ENCODE results near the gene CDK17. TPM values are rescaled to one million over a fixed set of nuclear protein-coding genes. Genes with fewer than 3 reads are reported as not detected.

CDK17 gene
- total RNA-seq, 1 donor from 2014 or later = 34.7 TPM

DNA sequence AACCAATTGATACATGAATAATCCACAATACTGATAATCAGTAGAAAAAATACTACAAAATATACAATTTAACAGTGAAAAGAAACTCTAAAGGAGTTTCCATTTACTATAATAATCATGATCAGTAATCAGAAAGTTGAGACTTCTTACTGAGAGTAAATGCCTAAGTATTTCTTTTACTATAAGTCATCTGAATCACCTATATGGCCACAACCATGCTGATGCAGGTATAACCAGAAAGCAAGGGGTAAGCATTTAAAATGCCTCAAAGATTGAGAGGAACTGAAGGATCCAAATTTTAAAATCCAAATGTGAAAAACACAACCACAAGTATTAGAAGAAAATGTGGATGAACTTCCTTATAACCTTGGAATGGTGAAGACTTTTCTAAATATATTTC is 23.4 kb downstream of the CDK17 start:
- Mint-ChIP-seq H3K27me3 (ENCODE audit: low read depth) (no peaks in the 10 kb centered on the region), H3K27ac (peak overlapping the region; percentile 33), H3K4me1 (ENCODE audit: low read depth) (peaks cover 67% of the 10 kb centered on the region), H3K4me3 (ENCODE audit: low read depth) (no peak overlapping the region), H3K9me3 (peaks cover 19% of the 10 kb centered on the region), H3K36me3 (ENCODE audit: low read depth) (peaks cover 36% of the 10 kb centered on the region)
- no peak for DNase-seq (ENCODE audit: low spot score)
- intact Hi-C loops (cut with micrococcal nuclease) = loop anchor here (5.0 kb wide), 1 partner anchor 35 kb away; no protein-coding TSS in a partner anchor

DNA sequence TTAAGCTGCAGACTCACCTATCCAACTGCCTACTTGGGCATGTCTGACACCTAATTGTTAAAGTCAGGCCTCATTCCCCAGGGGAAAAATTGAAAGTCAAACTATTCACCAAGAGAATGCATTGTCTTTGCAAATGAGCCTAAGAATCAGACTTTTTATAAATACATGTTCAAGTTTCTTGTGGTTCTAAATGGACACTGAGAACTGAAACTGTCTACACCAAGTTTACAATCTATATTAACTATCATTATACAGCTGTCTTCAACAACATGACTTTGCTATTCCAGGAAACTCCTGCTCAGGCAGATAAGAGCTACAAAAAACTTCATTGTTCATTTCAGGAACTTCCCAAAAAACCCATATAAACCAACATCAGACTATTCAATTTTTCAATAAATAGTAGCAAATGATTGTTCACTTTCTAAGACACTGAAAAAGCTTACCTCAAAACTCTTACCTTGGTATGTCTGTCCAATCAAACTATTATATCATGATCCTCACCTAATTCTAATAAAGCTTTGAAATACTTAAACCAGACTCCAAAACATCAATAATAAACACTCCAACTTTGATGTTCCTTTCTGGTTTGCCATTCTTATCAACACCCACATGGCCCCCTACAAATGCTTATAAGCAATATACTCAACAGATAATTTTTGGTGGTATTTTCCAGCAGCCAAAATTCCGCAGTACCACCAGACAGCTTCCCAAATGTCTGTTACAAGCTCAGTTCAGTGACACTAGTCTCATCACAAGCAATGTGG is 24.2 kb downstream of the CDK17 start:
- intact Hi-C loops (cut with micrococcal nuclease) = loop anchor here (5.0 kb wide), 1 partner anchor 34 kb away; no protein-coding TSS in a partner anchor
- Mint-ChIP-seq H3K36me3 (ENCODE audit: low read depth) (peaks cover 38% of the 10 kb centered on the region), H3K9me3 (peaks cover 14% of the 10 kb centered on the region), H3K4me3 (ENCODE audit: low read depth) (no peak overlapping the region), H3K27me3 (ENCODE audit: low read depth) (no peaks in the 10 kb centered on the region), H3K4me1 (ENCODE audit: low read depth) (peaks cover 68% of the 10 kb centered on the region), H3K27ac (peak overlapping the region; percentile 49)
- no peak for DNase-seq (ENCODE audit: low spot score)

DNA sequence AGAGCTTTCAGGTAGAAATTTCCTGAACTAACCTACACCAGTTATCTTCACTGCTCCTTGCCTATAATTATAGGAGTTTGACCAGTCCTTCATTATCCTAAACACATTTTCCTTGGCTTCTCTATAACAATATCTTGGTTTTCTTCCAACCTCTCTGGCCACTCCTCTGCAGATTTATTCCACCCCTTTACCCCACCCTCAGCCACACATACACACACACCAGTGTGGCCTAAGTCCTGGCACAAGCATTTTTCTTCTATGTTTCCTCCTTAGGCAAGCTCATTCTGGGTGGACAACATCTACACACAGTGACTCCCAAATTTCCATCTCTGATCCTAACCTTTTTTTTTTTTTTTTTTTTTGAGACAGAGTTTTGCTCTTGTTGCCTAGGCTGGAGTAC is 25.1 kb downstream of the CDK17 start:
- Mint-ChIP-seq H3K4me1 (ENCODE audit: low read depth) (peaks cover 67% of the 10 kb centered on the region), H3K36me3 (ENCODE audit: low read depth) (peaks cover 34% of the 10 kb centered on the region), H3K4me3 (ENCODE audit: low read depth) (no peak overlapping the region), H3K9me3 (peaks cover 9% of the 10 kb centered on the region), H3K27me3 (ENCODE audit: low read depth) (no peaks in the 10 kb centered on the region), H3K27ac (no peak overlapping the region)
- DNase-seq (ENCODE audit: low spot score) = no peak
- intact Hi-C loops (cut with micrococcal nuclease) = loop anchor here (5.0 kb wide), 1 partner anchor 33 kb away; no protein-coding TSS in a partner anchor

DNA sequence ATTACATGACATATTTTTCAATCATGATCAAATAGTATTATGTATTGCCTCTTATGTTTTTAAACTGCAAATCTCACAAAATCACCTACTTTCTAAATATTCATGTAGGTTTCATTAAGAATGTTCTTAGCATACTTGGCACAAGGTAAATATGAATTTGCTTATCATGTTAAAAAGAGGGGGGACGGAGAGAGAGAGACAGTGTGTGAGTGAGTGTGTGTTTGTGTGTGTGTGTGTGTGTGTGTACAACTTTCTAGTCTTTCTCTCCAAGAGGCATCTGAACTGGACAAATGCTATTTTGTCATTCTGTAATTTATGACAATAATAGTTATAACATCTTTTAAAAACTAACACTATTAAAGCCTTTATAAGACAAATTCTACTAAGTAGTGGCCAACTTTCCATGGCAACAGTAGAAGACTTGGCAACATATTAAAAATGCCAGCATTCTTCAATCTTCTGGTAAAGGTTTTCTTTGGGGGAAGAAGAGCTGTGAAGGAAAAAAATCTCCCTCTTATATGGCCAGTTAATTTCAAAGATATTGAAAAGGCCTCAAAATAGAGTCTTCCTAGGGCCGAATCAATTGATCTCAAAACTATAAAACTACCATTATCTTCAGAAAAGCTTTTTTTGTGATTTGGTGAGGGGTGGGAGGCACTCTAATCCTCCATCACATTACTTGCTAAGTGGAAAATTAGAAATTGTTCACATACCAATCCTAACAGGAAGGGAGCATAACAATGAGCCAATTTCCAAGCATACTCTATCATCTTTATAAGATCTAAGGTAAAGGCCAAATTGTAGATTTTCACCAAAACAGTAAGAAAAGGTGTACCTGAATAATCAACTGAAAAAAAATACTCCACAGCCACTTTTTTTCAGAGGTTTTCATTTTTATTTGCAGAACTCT is 28.2 kb downstream of the CDK17 start:
- Mint-ChIP-seq H3K27ac (peak overlapping the region; percentile 6), H3K27me3 (ENCODE audit: low read depth) (no peaks in the 10 kb centered on the region), H3K4me1 (ENCODE audit: low read depth) (peaks cover 64% of the 10 kb centered on the region), H3K36me3 (ENCODE audit: low read depth) (peaks cover 37% of the 10 kb centered on the region), H3K4me3 (ENCODE audit: low read depth) (no peak overlapping the region), H3K9me3 (no peaks in the 10 kb centered on the region)
- DNase-seq (ENCODE audit: low spot score) = no peak
- intact Hi-C loops (cut with micrococcal nuclease) = no loop called here

DNA sequence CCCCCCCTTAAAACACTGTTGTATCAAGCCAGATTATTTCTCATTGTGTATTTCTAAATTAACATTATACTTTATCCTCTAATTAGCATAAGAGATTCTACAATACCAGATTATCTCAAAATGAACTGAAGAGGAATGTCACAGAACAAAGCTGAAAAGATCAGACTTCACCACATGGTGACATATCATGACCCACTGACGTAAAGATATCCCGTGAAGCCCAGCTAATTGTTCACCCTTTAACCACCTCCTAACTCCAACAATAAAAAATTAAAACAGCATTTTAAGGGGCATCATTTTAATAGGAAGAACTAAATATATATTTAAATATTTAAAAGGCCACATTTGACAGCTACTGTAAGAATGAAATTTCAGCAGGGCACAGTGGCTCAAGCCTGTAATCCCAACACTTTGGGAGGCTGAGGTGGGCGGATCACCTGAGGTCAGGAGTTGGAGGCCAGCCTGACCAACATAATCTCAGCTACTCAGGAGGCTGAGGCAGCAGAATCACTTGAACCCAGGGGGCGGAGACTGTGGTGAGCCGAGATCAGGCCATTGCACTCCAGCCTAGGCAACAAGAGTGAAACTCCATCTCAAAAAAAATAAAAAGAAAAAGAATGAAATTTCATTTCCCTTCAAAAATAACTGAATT is 29.0 kb downstream of the CDK17 start:
- H3K4me1 Mint-ChIP-seq (ENCODE audit: low read depth) = peaks cover 59% of the 10 kb centered on the region
- no peaks in the 10 kb centered on the region for H3K27me3 Mint-ChIP-seq (ENCODE audit: low read depth)
- H3K9me3 Mint-ChIP-seq = no peaks in the 10 kb centered on the region
- no peak for DNase-seq (ENCODE audit: low spot score)
- no peak overlapping the region for H3K27ac Mint-ChIP-seq
- intact Hi-C loops (cut with micrococcal nuclease) = no loop called here
- H3K36me3 Mint-ChIP-seq (ENCODE audit: low read depth) = peaks cover 37% of the 10 kb centered on the region
- no peak overlapping the region for H3K4me3 Mint-ChIP-seq (ENCODE audit: low read depth)

DNA sequence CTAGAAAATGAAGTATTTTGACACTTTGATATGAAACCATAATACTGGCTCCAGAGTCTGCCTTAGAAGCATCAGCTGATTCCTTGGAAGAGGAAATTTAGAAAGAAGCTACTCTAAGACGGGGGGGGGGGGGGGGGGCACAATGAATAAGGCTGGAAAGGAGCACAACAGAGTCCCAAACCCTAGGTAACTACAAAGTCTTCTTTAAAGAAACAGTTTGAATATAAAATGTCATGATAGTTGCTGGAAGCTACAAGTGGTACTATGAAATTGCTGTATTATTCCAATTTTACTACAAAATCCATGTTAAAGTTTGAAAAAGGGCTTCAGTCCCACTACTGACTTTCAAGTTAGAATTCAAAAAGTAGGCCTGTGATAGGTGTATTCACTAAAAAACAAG is 31.6 kb downstream of the CDK17 start:
- Mint-ChIP-seq H3K4me1 (ENCODE audit: low read depth) (peaks cover 56% of the 10 kb centered on the region), H3K9me3 (no peaks in the 10 kb centered on the region), H3K4me3 (ENCODE audit: low read depth) (no peak overlapping the region)

DNA sequence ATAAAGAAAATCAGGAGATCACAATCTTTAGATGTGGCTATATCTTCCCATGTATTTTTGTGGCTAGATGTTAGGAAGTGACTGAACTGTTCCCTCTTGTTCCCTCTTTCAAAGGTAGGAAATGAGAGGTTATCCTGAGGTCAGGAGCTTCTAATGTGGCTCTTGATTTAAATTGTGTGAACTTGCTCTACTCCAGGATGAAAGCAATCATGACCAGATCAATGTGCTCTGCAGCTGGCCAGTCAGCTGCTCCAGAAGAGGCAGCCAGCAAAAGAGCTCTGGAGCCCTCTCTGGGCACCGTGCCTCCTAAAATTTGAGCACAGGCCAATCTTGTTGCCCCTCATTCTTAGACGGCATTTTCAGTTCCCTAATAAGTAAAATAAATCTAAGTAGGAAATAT is 32.0 kb downstream of the CDK17 start:
- H3K27ac Mint-ChIP-seq = no peak overlapping the region
- peaks cover 35% of the 10 kb centered on the region for H3K36me3 Mint-ChIP-seq (ENCODE audit: low read depth)
- H3K9me3 Mint-ChIP-seq = no peaks in the 10 kb centered on the region
- intact Hi-C loops (cut with micrococcal nuclease) = no loop called here
- no peaks in the 10 kb centered on the region for H3K27me3 Mint-ChIP-seq (ENCODE audit: low read depth)
- DNase-seq (ENCODE audit: low spot score) = no peak
- H3K4me3 Mint-ChIP-seq (ENCODE audit: low read depth) = no peak overlapping the region
- H3K4me1 Mint-ChIP-seq (ENCODE audit: low read depth) = peaks cover 53% of the 10 kb centered on the region

More for the DNA sequence above, 31.6 kb downstream of the CDK17 start:
- DNase-seq (ENCODE audit: low spot score) = no peak
- H3K36me3 Mint-ChIP-seq (ENCODE audit: low read depth) = peaks cover 37% of the 10 kb centered on the region
- H3K27ac Mint-ChIP-seq = no peak overlapping the region
- intact Hi-C loops (cut with micrococcal nuclease) = no loop called here
- H3K27me3 Mint-ChIP-seq (ENCODE audit: low read depth) = no peaks in the 10 kb centered on the region

DNA sequence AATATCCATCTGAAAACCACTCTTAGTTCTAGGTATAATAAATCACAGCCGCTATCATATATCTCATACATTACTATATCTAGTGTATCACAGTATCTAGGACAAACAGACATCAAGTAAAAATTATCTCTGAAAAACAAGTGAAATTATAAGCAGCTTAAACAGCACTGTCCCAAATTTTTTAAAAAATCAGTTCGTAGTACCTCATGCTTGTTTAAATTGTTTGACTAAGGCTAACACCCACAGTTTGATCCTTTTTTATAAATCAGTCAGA is 33.9 kb downstream of the CDK17 start:
- H3K4me3 Mint-ChIP-seq (ENCODE audit: low read depth) = no peak overlapping the region

DNA sequence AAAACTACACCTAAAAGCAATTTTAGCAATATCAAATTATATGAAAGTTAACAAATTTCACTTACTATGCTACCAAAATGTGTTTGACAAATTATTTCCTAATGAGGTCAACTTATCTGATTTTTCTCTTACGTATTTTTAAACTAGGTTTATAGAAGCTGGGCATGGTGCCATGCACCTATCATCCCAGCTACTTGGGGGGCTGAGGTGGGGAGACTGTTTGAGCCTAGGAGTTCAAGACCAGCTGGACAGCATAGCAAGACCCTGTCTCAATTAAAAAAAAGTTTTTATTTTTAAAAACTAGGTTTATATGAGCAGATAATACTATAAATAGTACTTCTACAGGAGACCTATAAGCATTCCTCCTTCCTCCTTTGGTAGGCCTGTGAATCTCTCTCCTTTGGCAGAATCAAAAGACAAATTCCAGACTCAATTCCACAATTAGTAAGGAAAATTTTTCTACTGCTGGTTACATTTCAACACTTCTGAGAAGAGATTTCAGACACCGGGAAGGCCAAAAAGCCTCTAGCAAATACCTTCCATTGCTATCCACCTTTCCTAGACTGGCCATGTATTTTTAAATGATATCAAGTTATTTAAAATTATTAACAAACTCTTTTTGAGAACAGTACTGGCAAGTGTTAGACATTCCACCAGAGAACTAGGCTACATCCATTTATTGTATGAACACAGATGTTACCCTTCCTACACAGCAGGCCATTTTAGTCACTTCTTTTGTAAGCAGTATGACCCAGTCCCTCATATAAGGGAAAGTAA is 34.4 kb downstream of the CDK17 start:
- DNase-seq (ENCODE audit: low spot score) = no peak
- Mint-ChIP-seq H3K9me3 (no peaks in the 10 kb centered on the region), H3K36me3 (ENCODE audit: low read depth) (peaks cover 22% of the 10 kb centered on the region), H3K27me3 (ENCODE audit: low read depth) (no peaks in the 10 kb centered on the region), H3K27ac (no peak overlapping the region), H3K4me1 (ENCODE audit: low read depth) (peaks cover 45% of the 10 kb centered on the region), H3K4me3 (ENCODE audit: low read depth) (no peak overlapping the region)
- intact Hi-C loops (cut with micrococcal nuclease) = no loop called here

More for the DNA sequence above, 33.9 kb downstream of the CDK17 start:
- Mint-ChIP-seq H3K36me3 (ENCODE audit: low read depth) (peaks cover 24% of the 10 kb centered on the region), H3K4me1 (ENCODE audit: low read depth) (peaks cover 45% of the 10 kb centered on the region), H3K27ac (no peak overlapping the region), H3K27me3 (ENCODE audit: low read depth) (no peaks in the 10 kb centered on the region), H3K9me3 (no peaks in the 10 kb centered on the region)
- intact Hi-C loops (cut with micrococcal nuclease) = no loop called here
- no peak for DNase-seq (ENCODE audit: low spot score)

DNA sequence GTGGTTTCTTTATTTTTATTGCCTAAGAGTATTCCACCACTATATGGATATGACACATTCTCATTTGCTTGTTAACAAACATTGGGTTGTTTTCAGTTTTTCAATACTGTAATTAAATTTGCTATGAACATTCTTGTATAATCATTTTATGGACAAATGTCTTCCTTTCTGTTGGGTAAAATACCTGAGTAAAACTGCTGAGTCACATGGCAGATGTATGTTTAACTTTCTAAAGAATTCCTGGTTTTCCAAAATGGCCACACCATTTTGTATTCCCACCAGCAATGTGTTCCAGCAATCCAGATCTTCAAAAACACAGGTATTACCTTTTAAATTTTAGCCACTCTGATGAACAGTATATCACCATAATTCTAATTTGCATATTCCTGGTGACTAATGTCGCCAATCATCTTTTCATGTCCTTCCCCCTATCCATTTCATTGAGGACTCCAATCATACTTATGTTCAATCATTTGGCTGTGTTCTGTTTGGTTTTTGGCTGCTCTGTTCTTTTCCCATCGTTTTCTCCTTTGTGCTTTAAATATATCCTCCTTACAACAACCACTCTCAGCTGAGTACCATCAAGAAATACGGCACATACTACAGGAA is 36.0 kb downstream of the CDK17 start:
- no peak for DNase-seq (ENCODE audit: low spot score)
- Mint-ChIP-seq H3K27ac (no peak overlapping the region), H3K36me3 (ENCODE audit: low read depth) (peaks cover 21% of the 10 kb centered on the region), H3K4me3 (ENCODE audit: low read depth) (no peak overlapping the region), H3K9me3 (no peaks in the 10 kb centered on the region), H3K27me3 (ENCODE audit: low read depth) (no peaks in the 10 kb centered on the region), H3K4me1 (ENCODE audit: low read depth) (peaks cover 47% of the 10 kb centered on the region)
- intact Hi-C loops (cut with micrococcal nuclease) = no loop called here

DNA sequence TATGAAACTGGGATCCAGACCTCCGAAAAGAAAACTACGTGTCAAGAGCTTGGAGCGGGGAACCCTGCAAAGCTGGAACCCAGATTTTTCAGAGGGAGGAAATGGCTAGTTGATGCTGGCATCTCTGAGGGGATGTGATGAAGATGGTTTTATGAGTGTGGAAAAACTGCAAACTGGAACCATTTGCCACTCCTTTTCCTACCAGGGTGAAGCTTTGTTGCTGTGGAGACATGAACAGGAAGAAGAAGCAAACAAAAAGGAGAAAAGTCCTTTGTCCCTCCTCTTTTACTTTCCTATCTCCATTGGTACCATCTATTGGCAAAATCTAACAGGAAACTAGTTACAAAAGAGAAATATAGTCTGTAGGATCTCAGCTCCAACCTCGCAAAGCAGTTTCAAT is 39.2 kb downstream of the CDK17 start:
- Mint-ChIP-seq H3K9me3 (no peaks in the 10 kb centered on the region), H3K36me3 (ENCODE audit: low read depth) (peaks cover 14% of the 10 kb centered on the region), H3K27ac (no peak overlapping the region), H3K27me3 (ENCODE audit: low read depth) (no peaks in the 10 kb centered on the region), H3K4me3 (ENCODE audit: low read depth) (no peak overlapping the region), H3K4me1 (ENCODE audit: low read depth) (peaks cover 48% of the 10 kb centered on the region)
- intact Hi-C loops (cut with micrococcal nuclease) = no loop called here
- DNase-seq (ENCODE audit: low spot score) = no peak

DNA sequence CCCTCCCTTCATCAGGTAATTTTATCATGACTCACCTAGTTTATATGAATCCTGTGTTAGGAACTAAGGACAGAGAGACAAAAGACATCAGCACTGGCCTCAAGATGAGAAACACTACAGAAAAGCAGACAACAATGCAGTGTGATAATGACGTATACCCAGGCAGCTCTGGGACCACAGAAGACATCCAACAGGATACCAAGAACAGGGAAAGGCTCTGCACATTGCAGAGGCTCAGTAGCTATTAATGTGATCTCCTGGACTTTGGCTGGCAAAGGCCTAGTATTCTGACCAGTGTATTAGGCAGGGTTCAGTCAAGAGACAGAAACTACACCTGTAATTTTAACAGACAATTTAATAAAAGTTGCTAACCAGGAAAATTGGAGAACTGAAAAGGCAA is 39.7 kb downstream of the CDK17 start:
- no peak for DNase-seq (ENCODE audit: low spot score)
- Mint-ChIP-seq H3K27ac (no peak overlapping the region), H3K9me3 (no peaks in the 10 kb centered on the region), H3K4me3 (ENCODE audit: low read depth) (no peak overlapping the region), H3K27me3 (ENCODE audit: low read depth) (no peaks in the 10 kb centered on the region), H3K4me1 (ENCODE audit: low read depth) (peaks cover 45% of the 10 kb centered on the region), H3K36me3 (ENCODE audit: low read depth) (peaks cover 14% of the 10 kb centered on the region)
- intact Hi-C loops (cut with micrococcal nuclease) = no loop called here
